Prostate gland (tissue), 2 donors: ENCODE data around the gene PNMT.

Experiments
- POLR2A ChIP-seq: fragments of 450-650 bp; IDR thresholded peaks from one replicate; pipeline ENCODE4 v1.6.1; 2016; ENCODE audit warnings: antibody characterized with exemption, mild to moderate bottlenecking
- POLR2AphosphoS5 ChIP-seq: sonication (generic); formaldehyde crosslinking; IDR thresholded peaks from one replicate; pipeline ENCODE4 v1.6.1; 2017; ENCODE audit warnings: antibody characterized with exemption
- TF ChIP-seq, protein P1 (sequence below), 4 experiments: fragments of 200-600 bp in 2 of 4; fragments of 450-650 bp in 2 of 4; sonication (generic) in 2 of 4; IDR thresholded peaks; 1 replicate in 3 of 4; 2 replicates in 1 of 4; pipeline ENCODE4 v1.5.1; 2016 to 2019; ENCODE audit warnings: antibody characterized with exemption in 4 of 4, mild to moderate bottlenecking in 2 of 4, moderate library complexity in 2 of 4

DNA sequence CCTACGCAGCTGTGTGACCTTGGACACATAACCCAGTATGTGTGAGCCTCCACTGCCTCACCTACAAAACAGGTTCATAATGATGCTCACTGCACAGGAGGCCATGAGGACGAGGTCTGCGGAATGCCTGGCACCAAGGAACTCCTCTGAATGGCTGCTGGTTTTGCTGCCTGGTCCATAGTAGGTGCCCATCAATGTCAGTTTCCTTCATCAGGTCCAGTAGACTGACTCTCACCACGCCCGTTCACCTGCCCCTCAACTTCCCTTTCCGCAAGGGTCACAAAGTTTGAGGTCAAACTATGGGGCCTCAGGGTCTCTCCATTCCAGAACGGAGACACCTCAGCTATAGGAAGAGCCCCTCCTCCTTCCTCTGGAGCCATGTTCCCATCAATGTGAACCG, 8.8 kb downstream of the PNMT start:
- TF ChIP-seq POLR2AphosphoS5 (no peak), POLR2A (no peak)
- TF ChIP-seq, protein P1, sequence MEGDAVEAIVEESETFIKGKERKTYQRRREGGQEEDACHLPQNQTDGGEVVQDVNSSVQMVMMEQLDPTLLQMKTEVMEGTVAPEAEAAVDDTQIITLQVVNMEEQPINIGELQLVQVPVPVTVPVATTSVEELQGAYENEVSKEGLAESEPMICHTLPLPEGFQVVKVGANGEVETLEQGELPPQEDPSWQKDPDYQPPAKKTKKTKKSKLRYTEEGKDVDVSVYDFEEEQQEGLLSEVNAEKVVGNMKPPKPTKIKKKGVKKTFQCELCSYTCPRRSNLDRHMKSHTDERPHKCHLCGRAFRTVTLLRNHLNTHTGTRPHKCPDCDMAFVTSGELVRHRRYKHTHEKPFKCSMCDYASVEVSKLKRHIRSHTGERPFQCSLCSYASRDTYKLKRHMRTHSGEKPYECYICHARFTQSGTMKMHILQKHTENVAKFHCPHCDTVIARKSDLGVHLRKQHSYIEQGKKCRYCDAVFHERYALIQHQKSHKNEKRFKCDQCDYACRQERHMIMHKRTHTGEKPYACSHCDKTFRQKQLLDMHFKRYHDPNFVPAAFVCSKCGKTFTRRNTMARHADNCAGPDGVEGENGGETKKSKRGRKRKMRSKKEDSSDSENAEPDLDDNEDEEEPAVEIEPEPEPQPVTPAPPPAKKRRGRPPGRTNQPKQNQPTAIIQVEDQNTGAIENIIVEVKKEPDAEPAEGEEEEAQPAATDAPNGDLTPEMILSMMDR (IDR thresholded peaks at IDR 0.05) = no peak
